Hepatocyte (in vitro differentiated cells): Measurements from ENCODE around the gene SPIB.

ENCODE experiments used
- EZH2phosphoT487 ChIP-seq: fragments of 200-600 bp; sonication (generic); IDR thresholded peaks from one replicate; pipeline ENCODE4 v1.6.1; 2018; ENCODE audit warnings: antibody characterized with exemption, mild to moderate bottlenecking, low read depth, moderate library complexity; ENCODE audit not compliant: unreplicated experiment, severe bottlenecking
- TF ChIP-seq, protein P1 (sequence below): fragments of 200-600 bp; sonication (generic); IDR thresholded peaks from 2 replicates; pipeline ENCODE4 v1.5.1; 2016; ENCODE audit warnings: antibody characterized with exemption, mild to moderate bottlenecking; ENCODE audit not compliant: poor library complexity

GRCh38 chr19:50398675-50399367, 19.9 kb upstream of the SPIB start:
- TF ChIP-seq, protein P1, sequence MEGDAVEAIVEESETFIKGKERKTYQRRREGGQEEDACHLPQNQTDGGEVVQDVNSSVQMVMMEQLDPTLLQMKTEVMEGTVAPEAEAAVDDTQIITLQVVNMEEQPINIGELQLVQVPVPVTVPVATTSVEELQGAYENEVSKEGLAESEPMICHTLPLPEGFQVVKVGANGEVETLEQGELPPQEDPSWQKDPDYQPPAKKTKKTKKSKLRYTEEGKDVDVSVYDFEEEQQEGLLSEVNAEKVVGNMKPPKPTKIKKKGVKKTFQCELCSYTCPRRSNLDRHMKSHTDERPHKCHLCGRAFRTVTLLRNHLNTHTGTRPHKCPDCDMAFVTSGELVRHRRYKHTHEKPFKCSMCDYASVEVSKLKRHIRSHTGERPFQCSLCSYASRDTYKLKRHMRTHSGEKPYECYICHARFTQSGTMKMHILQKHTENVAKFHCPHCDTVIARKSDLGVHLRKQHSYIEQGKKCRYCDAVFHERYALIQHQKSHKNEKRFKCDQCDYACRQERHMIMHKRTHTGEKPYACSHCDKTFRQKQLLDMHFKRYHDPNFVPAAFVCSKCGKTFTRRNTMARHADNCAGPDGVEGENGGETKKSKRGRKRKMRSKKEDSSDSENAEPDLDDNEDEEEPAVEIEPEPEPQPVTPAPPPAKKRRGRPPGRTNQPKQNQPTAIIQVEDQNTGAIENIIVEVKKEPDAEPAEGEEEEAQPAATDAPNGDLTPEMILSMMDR = no peak
- no peak for TF ChIP-seq EZH2phosphoT487
